DMS 273 treated with DMSO at 0.1 percent for 48 hours (cell line): Measurements from ENCODE around the gene NELFB.
"Not testable (repeated sequence)": the region's sequence is repeated elsewhere in the genome, so short reads cannot be mapped to it uniquely, and the experiment has no call there.

ENCODE experiments used
- DNase-seq: peaks from one replicate; lab custom pipeline; 2025; lab: John Stamatoyannopoulos, UW

Gene NELFB

GRCh38 chr9:137247135-137247915, 7.8 kb upstream of the NELFB start:
- DNase-seq, result no peak

GRCh38 chr9:137247916-137248175, 7.3 kb upstream of the NELFB start:
- DNase-seq, result no peak

- no peak for DNase-seq
These were observed 4.6 kb upstream of the NELFB start for GRCh38 chr9:137250329-137251193.

- DNase-seq, result no peak
These were observed 4.0 kb upstream of the NELFB start, which contains the start of gene STPG3 for GRCh38 chr9:137251194-137251461. Gene STPG3, plus strand, starts transcription at chr9:137251286. Its CDS starts 1 bp downstream, at chr9:137251287.

GRCh38 chr9:137251490-137252268, 3.4 kb upstream of the NELFB start:
- DNase-seq, result no peak

GRCh38 chr9:137252555-137253506, 2.3 kb upstream of the NELFB start:
- DNase-seq, result no peak

GRCh38 chr9:137253717-137254623, 1.2 kb upstream of the NELFB start:
- no peak for DNase-seq

- DNase-seq, result no peak
These were observed 454 bp downstream of the NELFB start for GRCh38 chr9:137255448-137256114.

GRCh38 chr9:137256362-137256761, 1.2 kb downstream of the NELFB start:
- no peak for DNase-seq

- DNase-seq, result no peak
These were observed 1.7 kb downstream of the NELFB start for GRCh38 chr9:137256856-137257255.

GRCh38 chr9:137262173-137262908, 7.2 kb downstream of the NELFB start:
- not testable (repeated sequence) for DNase-seq

- no peak for DNase-seq
These were observed 7.8 kb downstream of the NELFB start for GRCh38 chr9:137262909-137263285.

GRCh38 chr9:137263506-137263905, 8.4 kb downstream of the NELFB start:
- DNase-seq, result no peak

- no peak for DNase-seq
These were observed 8.9 kb downstream of the NELFB start for GRCh38 chr9:137264067-137264466.

GRCh38 chr9:137265496-137266161, 10.5 kb downstream of the NELFB start:
- no peak for DNase-seq

- no peak for DNase-seq
These were observed 11.0 kb downstream of the NELFB start for GRCh38 chr9:137266162-137266527.

- no peak for DNase-seq
These were observed 11.7 kb downstream of the NELFB start for GRCh38 chr9:137266585-137267453.

- DNase-seq, result no peak
These were observed 12.8 kb downstream of the NELFB start for GRCh38 chr9:137267933-137268355.
